Measurements from ENCODE around the gene TRIO.
A peak's percentile ranks its signal among the peaks of the same experiment; 100 is the strongest.

The TRIO gene

GRCh38 chr5:14349029-14349428 lies 205.9 kb downstream of the TRIO start:
- DNase-seq (ENCODE audit: extremely low spot score), result no peak
- CTCF ChIA-PET, result interaction anchor here (1.1 to 3.4 kb wide), 2 partner anchors 19 to 300 kb away, joined by 3 to 61 read pairs; no protein-coding TSS in a partner anchor
- POLR2A ChIA-PET, result no interaction called here
- TF ChIP-seq, protein P1, sequence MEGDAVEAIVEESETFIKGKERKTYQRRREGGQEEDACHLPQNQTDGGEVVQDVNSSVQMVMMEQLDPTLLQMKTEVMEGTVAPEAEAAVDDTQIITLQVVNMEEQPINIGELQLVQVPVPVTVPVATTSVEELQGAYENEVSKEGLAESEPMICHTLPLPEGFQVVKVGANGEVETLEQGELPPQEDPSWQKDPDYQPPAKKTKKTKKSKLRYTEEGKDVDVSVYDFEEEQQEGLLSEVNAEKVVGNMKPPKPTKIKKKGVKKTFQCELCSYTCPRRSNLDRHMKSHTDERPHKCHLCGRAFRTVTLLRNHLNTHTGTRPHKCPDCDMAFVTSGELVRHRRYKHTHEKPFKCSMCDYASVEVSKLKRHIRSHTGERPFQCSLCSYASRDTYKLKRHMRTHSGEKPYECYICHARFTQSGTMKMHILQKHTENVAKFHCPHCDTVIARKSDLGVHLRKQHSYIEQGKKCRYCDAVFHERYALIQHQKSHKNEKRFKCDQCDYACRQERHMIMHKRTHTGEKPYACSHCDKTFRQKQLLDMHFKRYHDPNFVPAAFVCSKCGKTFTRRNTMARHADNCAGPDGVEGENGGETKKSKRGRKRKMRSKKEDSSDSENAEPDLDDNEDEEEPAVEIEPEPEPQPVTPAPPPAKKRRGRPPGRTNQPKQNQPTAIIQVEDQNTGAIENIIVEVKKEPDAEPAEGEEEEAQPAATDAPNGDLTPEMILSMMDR (IDR thresholded peaks at IDR 0.05; ENCODE audit: control extremely low read depth, extremely low read depth, low read depth, missing control alignments), result no peak

DNA sequence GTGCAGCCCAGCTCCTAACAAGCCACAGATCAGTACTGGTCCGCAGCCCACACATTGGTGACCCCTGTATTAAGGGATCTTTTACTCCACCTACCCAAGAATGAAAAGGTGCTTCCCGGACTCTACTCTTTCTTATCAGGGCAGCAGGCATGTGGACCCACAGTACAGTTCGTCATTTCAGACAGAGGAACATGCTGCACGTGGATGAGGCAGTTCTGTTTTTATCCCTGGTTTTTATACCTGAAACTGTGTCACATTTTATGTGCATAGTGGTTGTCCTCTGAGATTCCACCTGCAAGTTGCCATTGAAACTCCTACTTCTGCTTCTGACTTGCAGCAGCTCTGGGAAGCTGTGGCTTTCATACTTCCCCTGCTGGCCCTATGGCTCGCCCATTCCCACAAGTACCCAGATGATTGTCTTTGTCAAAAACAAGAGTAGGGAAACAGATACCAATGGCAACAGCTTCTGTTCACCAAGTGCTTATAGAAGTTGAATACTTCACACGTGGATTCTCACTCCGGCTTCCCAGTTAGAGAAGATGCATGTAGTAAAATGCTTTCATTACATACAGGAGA lies 208.0 kb downstream of the TRIO start:
- no peak for DNase-seq (ENCODE audit: extremely low spot score)
- TF ChIP-seq, protein P1 (IDR thresholded peaks at IDR 0.05; ENCODE audit: control extremely low read depth, extremely low read depth, low read depth, missing control alignments), result no peak
- ChIA-PET POLR2A (interaction anchor here (1.4 kb wide), 1 partner anchor 11 kb away, joined by 4 read pairs; no protein-coding TSS in a partner anchor), CTCF (interaction anchor here (0.7 to 3.4 kb wide), 31 partner anchors 9 to 394 kb away, joined by 3 to 61 read pairs (median 5); no protein-coding TSS in a partner anchor)

DNA sequence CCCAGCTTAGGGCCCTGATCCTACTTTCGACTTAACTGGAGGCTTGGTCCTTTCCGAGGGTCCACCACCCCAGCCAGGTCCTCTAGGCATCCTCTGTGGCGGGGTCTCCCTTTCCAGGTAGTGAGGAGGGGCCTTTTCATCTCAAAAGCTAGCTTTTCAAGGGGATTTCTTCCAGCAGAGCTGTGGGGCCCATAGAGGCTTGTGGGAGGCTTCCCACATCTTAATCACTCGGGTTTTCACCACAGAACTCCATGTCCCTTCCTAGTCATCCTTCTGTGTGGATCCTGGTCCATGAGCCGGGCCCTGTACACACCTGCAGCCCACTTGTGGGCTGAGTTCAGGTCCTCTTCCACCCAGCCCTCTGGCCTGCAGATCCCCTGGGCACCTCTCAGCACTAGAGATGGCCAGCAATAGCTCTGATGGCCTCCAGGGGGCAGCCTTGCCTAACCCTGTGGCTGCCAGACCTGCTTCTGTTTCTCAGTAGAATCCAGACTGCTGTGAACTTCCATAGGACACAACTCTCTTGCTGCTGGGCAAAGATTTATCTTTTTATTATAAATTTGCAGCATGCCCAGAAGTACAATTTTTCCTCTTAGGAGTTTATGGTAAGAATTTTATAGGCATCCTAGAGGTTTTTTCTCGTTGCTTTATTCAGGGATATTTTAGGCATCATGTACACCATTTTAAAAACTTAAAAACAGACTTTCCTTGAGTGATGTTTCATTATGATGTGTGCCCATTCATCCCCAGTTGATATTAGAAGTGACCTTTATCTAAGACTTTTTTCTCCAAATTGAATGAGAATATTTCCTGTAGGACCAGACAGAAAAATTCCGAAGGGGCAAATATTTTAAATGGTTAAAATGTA lies 208.9 kb downstream of the TRIO start:
- CTCF ChIA-PET, result interaction anchor here (0.7 to 3.4 kb wide), 38 partner anchors 9 to 395 kb away, joined by 3 to 61 read pairs (median 4); no protein-coding TSS in a partner anchor
- POLR2A ChIA-PET, result interaction anchor here (1.1 to 1.4 kb wide), 2 partner anchors 12 to 27 kb away, joined by 3 to 4 read pairs; no protein-coding TSS in a partner anchor
- peak; percentile 78 for DNase-seq (ENCODE audit: extremely low spot score)
- TF ChIP-seq, protein P1 (IDR thresholded peaks at IDR 0.05; ENCODE audit: control extremely low read depth, extremely low read depth, low read depth, missing control alignments), result peak; percentile 98

DNA sequence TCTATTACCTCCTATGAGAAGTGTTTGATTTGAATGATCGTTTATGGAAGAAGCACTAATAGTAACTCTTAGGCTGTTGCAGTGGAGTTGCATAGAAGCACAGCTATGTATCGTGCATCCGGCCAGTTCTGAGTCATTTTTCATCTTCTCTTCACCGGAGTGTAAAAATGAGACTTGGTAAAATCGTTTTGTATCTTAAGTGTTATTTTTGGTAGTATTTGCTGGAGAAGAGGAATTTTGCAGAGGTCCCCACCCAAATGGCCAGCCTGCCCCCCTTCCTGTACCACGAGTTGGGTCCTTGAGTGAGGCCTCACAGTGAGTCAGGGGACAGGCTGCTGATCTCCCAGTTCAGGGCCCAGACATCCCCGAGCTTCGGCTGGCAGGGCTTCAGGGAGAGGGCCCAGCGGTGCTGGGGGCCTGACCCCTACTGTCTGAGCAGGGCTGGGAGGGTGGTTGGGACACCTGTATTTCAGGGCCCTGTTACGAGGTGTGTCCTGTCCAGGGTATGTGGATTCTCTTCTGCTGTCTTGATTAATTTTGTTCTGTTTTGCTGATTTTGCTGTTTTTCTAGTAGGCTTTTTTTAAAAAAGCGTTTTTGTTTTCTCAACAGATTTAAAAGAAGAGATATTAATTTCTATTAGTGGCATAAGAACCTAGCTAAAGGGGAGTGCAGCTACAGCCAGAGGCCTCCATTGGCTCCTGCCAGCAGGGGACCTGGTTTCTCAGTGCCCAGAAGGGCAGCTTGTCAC lies 210.8 kb downstream of the TRIO start:
- ChIA-PET CTCF (interaction anchor here (1.1 to 3.9 kb wide), 8 partner anchors 10 to 363 kb away, joined by 3 to 16 read pairs (median 4); no protein-coding TSS in a partner anchor), POLR2A (no interaction called here)
- TF ChIP-seq, protein P1 (IDR thresholded peaks at IDR 0.05; ENCODE audit: control extremely low read depth, extremely low read depth, low read depth, missing control alignments), result no peak
- DNase-seq (ENCODE audit: extremely low spot score), result no peak

DNA sequence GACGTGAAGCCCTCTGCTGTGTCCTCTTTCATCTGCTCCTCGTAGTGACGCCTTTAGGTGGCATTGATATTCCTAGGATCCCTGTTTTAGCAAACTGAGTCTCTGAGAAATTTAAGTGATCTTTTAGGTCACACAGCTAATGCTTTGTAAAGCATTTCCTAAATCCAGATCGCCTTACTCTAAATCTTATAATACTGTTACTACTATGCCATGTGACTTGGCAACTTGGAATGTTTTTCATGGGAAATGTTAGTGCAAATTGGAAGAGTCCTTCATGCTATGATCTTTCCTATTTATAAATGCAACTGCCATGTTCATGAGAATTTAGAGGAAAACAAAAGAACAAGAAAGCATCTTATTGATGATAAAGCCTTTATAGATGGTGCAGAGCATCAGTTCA lies 212.2 kb downstream of the TRIO start:
- ChIA-PET POLR2A (no interaction called here), CTCF (interaction anchor here (1.2 to 3.9 kb wide), 6 partner anchors 10 to 293 kb away, joined by 3 to 16 read pairs (median 10); no protein-coding TSS in a partner anchor)
- TF ChIP-seq, protein P1 (IDR thresholded peaks at IDR 0.05; ENCODE audit: control extremely low read depth, extremely low read depth, low read depth, missing control alignments), result no peak
- DNase-seq (ENCODE audit: extremely low spot score), result no peak

DNA sequence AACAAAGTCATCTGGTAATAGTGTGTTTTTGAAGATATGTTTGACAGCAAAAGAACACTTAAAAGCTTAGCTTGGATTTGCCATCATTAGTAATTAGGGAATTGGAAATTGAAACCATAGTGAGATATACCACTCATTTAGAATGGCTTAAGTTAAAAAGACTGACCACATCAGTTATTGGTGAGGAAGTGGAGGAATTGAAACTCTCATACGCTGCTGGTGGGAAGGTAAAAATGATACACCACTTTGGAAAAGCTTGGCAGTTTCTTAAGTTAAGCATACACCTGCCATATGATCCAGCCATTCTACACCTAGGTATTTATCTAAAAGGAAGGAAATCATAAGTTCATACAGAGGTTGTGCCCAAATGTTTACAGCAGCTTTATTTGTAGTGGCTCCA lies 213.2 kb downstream of the TRIO start:
- POLR2A ChIA-PET, result interaction anchor here (0.6 kb wide), 1 partner anchor 92 kb away, joined by 4 read pairs; no protein-coding TSS in a partner anchor
- TF ChIP-seq, protein P1 (IDR thresholded peaks at IDR 0.05; ENCODE audit: control extremely low read depth, extremely low read depth, low read depth, missing control alignments), result no peak
- CTCF ChIA-PET, result interaction anchor here (1.1 to 3.9 kb wide), 8 partner anchors 9 to 301 kb away, joined by 3 to 16 read pairs (median 4); no protein-coding TSS in a partner anchor
- no peak for DNase-seq (ENCODE audit: extremely low spot score)
